ENCODE measurements around the gene RPS19. TPM values are rescaled to one million over a fixed set of nuclear protein-coding genes. Genes with fewer than 3 reads are reported as not detected.

RPS19 gene
- total RNA-seq, 1 experiment from 2014 or later = 3,020 TPM

DNA sequence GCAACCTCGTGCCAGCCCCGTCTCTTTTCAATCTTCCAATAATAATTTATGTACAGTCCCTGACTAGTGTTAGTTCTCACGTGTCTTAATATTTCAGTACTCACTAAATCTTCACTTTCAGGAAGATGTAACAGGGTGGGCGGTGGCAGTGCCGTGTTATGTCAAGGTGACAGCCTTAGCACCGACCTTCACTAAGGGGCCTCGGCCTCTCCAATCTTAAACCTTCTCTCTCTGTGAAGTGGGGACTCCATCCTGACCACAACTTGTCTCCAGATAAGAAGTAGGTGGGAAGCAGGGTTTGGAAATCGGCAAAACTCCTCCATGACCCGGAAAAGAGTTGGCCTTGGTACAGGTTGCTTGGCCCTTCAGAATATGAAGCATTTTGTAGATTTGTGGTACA lies 1.8 kb downstream of the RPS19 start (continued):
- TF ChIP-seq, protein P1, sequence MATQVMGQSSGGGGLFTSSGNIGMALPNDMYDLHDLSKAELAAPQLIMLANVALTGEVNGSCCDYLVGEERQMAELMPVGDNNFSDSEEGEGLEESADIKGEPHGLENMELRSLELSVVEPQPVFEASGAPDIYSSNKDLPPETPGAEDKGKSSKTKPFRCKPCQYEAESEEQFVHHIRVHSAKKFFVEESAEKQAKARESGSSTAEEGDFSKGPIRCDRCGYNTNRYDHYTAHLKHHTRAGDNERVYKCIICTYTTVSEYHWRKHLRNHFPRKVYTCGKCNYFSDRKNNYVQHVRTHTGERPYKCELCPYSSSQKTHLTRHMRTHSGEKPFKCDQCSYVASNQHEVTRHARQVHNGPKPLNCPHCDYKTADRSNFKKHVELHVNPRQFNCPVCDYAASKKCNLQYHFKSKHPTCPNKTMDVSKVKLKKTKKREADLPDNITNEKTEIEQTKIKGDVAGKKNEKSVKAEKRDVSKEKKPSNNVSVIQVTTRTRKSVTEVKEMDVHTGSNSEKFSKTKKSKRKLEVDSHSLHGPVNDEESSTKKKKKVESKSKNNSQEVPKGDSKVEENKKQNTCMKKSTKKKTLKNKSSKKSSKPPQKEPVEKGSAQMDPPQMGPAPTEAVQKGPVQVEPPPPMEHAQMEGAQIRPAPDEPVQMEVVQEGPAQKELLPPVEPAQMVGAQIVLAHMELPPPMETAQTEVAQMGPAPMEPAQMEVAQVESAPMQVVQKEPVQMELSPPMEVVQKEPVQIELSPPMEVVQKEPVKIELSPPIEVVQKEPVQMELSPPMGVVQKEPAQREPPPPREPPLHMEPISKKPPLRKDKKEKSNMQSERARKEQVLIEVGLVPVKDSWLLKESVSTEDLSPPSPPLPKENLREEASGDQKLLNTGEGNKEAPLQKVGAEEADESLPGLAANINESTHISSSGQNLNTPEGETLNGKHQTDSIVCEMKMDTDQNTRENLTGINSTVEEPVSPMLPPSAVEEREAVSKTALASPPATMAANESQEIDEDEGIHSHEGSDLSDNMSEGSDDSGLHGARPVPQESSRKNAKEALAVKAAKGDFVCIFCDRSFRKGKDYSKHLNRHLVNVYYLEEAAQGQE (IDR thresholded peaks at IDR 0.05; ENCODE audit: low read depth) = no peak
- no peak for TF ChIP-seq JUND (IDR thresholded peaks at IDR 0.05)
- no peak for TF ChIP-seq ELF1 (IDR thresholded peaks at IDR 0.05; ENCODE audit: borderline replicate concordance, low read depth)
- no peak for TF ChIP-seq SIN3A (IDR thresholded peaks at IDR 0.05; ENCODE audit: low read depth)
- TF ChIP-seq, protein P2, sequence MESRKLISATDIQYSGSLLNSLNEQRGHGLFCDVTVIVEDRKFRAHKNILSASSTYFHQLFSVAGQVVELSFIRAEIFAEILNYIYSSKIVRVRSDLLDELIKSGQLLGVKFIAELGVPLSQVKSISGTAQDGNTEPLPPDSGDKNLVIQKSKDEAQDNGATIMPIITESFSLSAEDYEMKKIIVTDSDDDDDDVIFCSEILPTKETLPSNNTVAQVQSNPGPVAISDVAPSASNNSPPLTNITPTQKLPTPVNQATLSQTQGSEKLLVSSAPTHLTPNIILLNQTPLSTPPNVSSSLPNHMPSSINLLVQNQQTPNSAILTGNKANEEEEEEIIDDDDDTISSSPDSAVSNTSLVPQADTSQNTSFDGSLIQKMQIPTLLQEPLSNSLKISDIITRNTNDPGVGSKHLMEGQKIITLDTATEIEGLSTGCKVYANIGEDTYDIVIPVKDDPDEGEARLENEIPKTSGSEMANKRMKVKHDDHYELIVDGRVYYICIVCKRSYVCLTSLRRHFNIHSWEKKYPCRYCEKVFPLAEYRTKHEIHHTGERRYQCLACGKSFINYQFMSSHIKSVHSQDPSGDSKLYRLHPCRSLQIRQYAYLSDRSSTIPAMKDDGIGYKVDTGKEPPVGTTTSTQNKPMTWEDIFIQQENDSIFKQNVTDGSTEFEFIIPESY (IDR thresholded peaks at IDR 0.05; ENCODE audit: extremely low read depth, insufficient replicate concordance, low read length) = no peak
- TF ChIP-seq SRF (IDR thresholded peaks at IDR 0.05; ENCODE audit: low read depth) = no peak
- TF ChIP-seq, protein P3, sequence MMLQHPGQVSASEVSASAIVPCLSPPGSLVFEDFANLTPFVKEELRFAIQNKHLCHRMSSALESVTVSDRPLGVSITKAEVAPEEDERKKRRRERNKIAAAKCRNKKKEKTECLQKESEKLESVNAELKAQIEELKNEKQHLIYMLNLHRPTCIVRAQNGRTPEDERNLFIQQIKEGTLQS (IDR thresholded peaks at IDR 0.05) = no peak
- no peak for TF ChIP-seq CBX3 (IDR thresholded peaks at IDR 0.05; ENCODE audit: low read depth)
- no peak for TF ChIP-seq CEBPB (IDR thresholded peaks at IDR 0.05; ENCODE audit: low read depth)
- no peak for TF ChIP-seq ZNF274 (IDR thresholded peaks at IDR 0.05; ENCODE audit: low read depth, low read length)

All from HCT116 (cell line).